ENCODE results near the gene IL6.
"Not testable (repeated sequence)": the region's sequence is repeated elsewhere in the genome, so short reads cannot be mapped to it uniquely, and the experiment has no call there.

Gene IL6

GRCh38 chr7:22729180-22729825, 2.3 kb downstream of the IL6 start:
- DNase-seq = no peak

- no peak for DNase-seq
Measured at GRCh38 chr7:22730066-22730710, 3.2 kb downstream of the IL6 start.

- DNase-seq = no peak
Measured at GRCh38 chr7:22730921-22731654, 4.1 kb downstream of the IL6 start.

- DNase-seq = no peak
Measured at GRCh38 chr7:22731766-22732165, 4.8 kb downstream of the IL6 start.

GRCh38 chr7:22732556-22733126, 5.6 kb downstream of the IL6 start:
- DNase-seq = no peak

- no peak for DNase-seq
Measured at GRCh38 chr7:22733761-22734160, 6.8 kb downstream of the IL6 start.

GRCh38 chr7:22743014-22743413, 16.0 kb downstream of the IL6 start:
- DNase-seq = no peak

GRCh38 chr7:22751341-22751740, 24.3 kb downstream of the IL6 start:
- no peak for DNase-seq

GRCh38 chr7:22757338-22757994, 30.5 kb downstream of the IL6 start:
- no peak for DNase-seq

GRCh38 chr7:22758576-22758975, 31.6 kb downstream of the IL6 start:
- DNase-seq = no peak

- DNase-seq = no peak
Measured at GRCh38 chr7:22759721-22760120, 32.7 kb downstream of the IL6 start.

- no peak for DNase-seq
Measured at GRCh38 chr7:22762866-22763265, 35.9 kb downstream of the IL6 start.

- DNase-seq = no peak
Measured at GRCh38 chr7:22765609-22766008, 38.6 kb downstream of the IL6 start.

GRCh38 chr7:22771194-22771871, 44.3 kb downstream of the IL6 start:
- no peak for DNase-seq

- DNase-seq = no peak
Measured at GRCh38 chr7:22771872-22772228, 44.9 kb downstream of the IL6 start.

- no peak for DNase-seq
Measured at GRCh38 chr7:22772885-22773284, 45.9 kb downstream of the IL6 start.

- no peak for DNase-seq
Measured at GRCh38 chr7:22776964-22777363, 50.0 kb downstream of the IL6 start.

GRCh38 chr7:22779730-22780323, 52.8 kb downstream of the IL6 start:
- DNase-seq = not testable (repeated sequence)

- no peak for DNase-seq
Measured at GRCh38 chr7:22781230-22781711, 54.3 kb downstream of the IL6 start.
